ENCODE data around the gene KRT32. TPM values are rescaled to one million over a fixed set of nuclear protein-coding genes. Genes with fewer than 3 reads are reported as not detected.

The KRT32 gene
- total and polyA plus RNA-seq, 9 of the 15 experiments (the other 6 are each of a cell fraction or from before 2014, with no cell fraction given) = not detected

- Histone ChIP-seq H3K27ac (ENCODE audit: extremely low read depth, low read depth, low read length) (no peak overlapping the region), H3K4me1 (replicated peaks in 1 of 2; ENCODE audit: control insufficient read depth in 2 of 2, insufficient read depth in 2 of 2, low read length in 2 of 2) (no peaks in the 10 kb centered on the region), H3K4me2 (ENCODE audit: insufficient read depth, low read length) (no peak overlapping the region), H3K9ac (ENCODE audit: insufficient read depth in 1 of 2, low read depth in 2 of 2, low read length in 2 of 2) (no peak overlapping the region), H3K9me1 (ENCODE audit: control insufficient read depth, insufficient read depth, low read length) (no peaks in the 10 kb centered on the region), H4K20me1 (replicated peaks; ENCODE audit: control insufficient read depth, insufficient read depth, low read length) (no peaks in the 10 kb centered on the region), H3K9me3 (replicated peaks; ENCODE audit: control insufficient read depth, insufficient read depth, low read depth, low read length) (no peaks in the 10 kb centered on the region), H3K36me3 (ENCODE audit: control insufficient read depth, insufficient read depth, low read length) (no peaks in the 10 kb centered on the region), H3K79me2 (ENCODE audit: control insufficient read depth, insufficient read depth, low read length) (no peaks in the 10 kb centered on the region), H2AFZ (ENCODE audit: low read depth, low read length) (no peak overlapping the region), H3K4me3 (no peak overlapping the region), H3K27me3 (ENCODE audit: control insufficient read depth in 2 of 2, insufficient read depth in 2 of 2, low read length in 2 of 2) (peaks cover 31 to 47% of the 10 kb centered on the region in 2 experiments)
- in situ Hi-C loops (cut with MboI) (no loop called here), intact Hi-C loops (cut with micrococcal nuclease) (no loop called here)
- no TSS peak for BruUV-seq (replicated peaks)
- DNase-seq (ENCODE audit: extremely low read depth in 1 of 4, low spot score in 3 of 4) (no peak), FAIRE-seq (no peak), ATAC-seq (no peak)
- ChIA-PET CTCF (ENCODE audit: low intra/inter-chr PET ratio) (no interaction called here), POLR2A (no interaction called here)
- TF ChIP-seq NFATC3 (IDR thresholded peaks at IDR 0.05) (no peak), COPS2 (conservative IDR thresholded peaks at IDR 0.05) (no peak), ZNF316 (IDR thresholded peaks at IDR 0.05) (no peak), SREBF2 (CRISPR knock-in tag; IDR thresholded peaks at IDR 0.05) (no peak), CHCHD3 (CRISPR knock-in tag; IDR thresholded peaks at IDR 0.05) (no peak), RBBP5 (IDR thresholded peaks at IDR 0.05; ENCODE audit: borderline replicate concordance, insufficient read depth, low read length, poor library complexity, severe bottlenecking) (no peak)
- TF ChIP-seq, protein P1, sequence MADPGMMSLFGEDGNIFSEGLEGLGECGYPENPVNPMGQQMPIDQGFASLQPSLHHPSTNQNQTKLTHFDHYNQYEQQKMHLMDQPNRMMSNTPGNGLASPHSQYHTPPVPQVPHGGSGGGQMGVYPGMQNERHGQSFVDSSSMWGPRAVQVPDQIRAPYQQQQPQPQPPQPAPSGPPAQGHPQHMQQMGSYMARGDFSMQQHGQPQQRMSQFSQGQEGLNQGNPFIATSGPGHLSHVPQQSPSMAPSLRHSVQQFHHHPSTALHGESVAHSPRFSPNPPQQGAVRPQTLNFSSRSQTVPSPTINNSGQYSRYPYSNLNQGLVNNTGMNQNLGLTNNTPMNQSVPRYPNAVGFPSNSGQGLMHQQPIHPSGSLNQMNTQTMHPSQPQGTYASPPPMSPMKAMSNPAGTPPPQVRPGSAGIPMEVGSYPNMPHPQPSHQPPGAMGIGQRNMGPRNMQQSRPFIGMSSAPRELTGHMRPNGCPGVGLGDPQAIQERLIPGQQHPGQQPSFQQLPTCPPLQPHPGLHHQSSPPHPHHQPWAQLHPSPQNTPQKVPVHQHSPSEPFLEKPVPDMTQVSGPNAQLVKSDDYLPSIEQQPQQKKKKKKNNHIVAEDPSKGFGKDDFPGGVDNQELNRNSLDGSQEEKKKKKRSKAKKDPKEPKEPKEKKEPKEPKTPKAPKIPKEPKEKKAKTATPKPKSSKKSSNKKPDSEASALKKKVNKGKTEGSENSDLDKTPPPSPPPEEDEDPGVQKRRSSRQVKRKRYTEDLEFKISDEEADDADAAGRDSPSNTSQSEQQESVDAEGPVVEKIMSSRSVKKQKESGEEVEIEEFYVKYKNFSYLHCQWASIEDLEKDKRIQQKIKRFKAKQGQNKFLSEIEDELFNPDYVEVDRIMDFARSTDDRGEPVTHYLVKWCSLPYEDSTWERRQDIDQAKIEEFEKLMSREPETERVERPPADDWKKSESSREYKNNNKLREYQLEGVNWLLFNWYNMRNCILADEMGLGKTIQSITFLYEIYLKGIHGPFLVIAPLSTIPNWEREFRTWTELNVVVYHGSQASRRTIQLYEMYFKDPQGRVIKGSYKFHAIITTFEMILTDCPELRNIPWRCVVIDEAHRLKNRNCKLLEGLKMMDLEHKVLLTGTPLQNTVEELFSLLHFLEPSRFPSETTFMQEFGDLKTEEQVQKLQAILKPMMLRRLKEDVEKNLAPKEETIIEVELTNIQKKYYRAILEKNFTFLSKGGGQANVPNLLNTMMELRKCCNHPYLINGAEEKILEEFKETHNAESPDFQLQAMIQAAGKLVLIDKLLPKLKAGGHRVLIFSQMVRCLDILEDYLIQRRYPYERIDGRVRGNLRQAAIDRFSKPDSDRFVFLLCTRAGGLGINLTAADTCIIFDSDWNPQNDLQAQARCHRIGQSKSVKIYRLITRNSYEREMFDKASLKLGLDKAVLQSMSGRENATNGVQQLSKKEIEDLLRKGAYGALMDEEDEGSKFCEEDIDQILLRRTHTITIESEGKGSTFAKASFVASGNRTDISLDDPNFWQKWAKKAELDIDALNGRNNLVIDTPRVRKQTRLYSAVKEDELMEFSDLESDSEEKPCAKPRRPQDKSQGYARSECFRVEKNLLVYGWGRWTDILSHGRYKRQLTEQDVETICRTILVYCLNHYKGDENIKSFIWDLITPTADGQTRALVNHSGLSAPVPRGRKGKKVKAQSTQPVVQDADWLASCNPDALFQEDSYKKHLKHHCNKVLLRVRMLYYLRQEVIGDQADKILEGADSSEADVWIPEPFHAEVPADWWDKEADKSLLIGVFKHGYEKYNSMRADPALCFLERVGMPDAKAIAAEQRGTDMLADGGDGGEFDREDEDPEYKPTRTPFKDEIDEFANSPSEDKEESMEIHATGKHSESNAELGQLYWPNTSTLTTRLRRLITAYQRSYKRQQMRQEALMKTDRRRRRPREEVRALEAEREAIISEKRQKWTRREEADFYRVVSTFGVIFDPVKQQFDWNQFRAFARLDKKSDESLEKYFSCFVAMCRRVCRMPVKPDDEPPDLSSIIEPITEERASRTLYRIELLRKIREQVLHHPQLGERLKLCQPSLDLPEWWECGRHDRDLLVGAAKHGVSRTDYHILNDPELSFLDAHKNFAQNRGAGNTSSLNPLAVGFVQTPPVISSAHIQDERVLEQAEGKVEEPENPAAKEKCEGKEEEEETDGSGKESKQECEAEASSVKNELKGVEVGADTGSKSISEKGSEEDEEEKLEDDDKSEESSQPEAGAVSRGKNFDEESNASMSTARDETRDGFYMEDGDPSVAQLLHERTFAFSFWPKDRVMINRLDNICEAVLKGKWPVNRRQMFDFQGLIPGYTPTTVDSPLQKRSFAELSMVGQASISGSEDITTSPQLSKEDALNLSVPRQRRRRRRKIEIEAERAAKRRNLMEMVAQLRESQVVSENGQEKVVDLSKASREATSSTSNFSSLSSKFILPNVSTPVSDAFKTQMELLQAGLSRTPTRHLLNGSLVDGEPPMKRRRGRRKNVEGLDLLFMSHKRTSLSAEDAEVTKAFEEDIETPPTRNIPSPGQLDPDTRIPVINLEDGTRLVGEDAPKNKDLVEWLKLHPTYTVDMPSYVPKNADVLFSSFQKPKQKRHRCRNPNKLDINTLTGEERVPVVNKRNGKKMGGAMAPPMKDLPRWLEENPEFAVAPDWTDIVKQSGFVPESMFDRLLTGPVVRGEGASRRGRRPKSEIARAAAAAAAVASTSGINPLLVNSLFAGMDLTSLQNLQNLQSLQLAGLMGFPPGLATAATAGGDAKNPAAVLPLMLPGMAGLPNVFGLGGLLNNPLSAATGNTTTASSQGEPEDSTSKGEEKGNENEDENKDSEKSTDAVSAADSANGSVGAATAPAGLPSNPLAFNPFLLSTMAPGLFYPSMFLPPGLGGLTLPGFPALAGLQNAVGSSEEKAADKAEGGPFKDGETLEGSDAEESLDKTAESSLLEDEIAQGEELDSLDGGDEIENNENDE (IDR thresholded peaks at IDR 0.05; ENCODE audit: low read depth, low read length) = no peak
Observed at GRCh38 chr17:41468346-41468745, 1.2 kb upstream of the KRT32 start.
